Measurements from ENCODE around the gene CLMP.
"Not testable (repeated sequence)": the region's sequence is repeated elsewhere in the genome, so short reads cannot be mapped to it uniquely, and the experiment has no call there.

CLMP gene

GRCh38 chr11:123211981-123212380 is 16.9 kb upstream of the CLMP start:
- no peak overlapping the region for H3K4me3 ChIP-seq (replicated peaks; ENCODE audit: low read depth, low read length)
- DNase-seq (ENCODE audit: low read depth) = no peak
- TF ChIP-seq CTCF (IDR thresholded peaks at IDR 0.05; ENCODE audit: low read length, missing control alignments) = no peak

DNA sequence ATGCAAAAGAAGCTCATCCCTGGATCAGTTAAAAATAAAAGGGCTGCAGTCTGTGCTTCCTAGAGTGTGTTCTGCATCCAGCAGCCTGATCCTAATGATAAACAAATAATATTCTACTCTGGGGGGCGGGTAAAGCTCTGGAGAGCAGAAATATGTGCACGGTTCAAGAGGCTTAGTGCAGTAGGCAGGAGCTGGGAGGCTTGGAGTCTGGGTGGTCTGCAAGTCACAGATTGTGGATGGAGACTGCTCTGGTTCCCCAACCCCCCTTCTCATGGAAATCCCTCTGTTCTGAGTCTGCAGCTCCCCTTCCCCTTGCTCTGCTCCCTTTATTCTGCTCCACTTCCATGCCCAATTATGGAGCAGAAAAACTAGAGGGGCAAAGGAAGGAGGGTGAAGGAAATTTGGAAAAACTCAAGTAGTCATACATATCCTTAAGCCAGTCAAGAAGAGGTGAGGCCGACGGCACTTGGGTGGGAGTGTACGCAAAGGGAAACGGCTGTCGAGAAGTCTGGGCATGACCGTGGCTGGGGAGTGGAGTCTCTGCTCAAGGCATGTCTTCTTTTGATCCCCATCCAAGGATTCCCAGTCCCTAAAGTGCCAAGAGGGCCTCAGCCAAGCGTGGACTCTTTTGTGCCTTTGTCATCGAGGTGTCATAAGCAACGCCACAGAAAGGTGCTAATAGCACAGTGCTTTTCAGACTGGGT is 16.3 kb upstream of the CLMP start:
- no peak overlapping the region for H3K4me3 ChIP-seq (replicated peaks; ENCODE audit: low read depth, low read length)
- TF ChIP-seq CTCF (IDR thresholded peaks at IDR 0.05; ENCODE audit: low read length, missing control alignments) = no peak
- DNase-seq (ENCODE audit: low read depth) = no peak

DNA sequence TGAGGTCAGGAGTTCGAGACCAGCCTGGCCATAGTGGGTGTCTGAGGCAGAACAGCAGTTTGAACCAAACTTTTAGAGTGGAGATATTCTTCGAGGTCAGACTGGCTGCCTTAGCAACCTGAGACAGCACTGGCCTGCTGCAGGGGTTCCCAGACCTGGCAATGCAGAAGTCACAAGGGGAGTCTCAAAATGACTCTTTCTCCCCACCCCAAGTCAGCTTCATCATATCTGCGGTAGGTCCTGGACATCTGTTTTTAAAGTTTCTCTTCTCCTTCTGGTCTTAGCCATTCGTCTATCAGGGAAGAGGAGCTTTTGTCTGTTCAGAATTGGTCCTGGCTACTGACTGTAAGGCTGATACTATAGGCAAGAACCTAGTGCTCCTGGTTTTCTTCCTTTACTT is 14.5 kb upstream of the CLMP start:
- no peak for TF ChIP-seq CTCF (IDR thresholded peaks at IDR 0.05; ENCODE audit: low read length, missing control alignments)
- no peak for DNase-seq (ENCODE audit: low read depth)
- no peak overlapping the region for H3K4me3 ChIP-seq (replicated peaks; ENCODE audit: low read depth, low read length)

- DNase-seq (ENCODE audit: low read depth) = no peak
- H3K4me3 ChIP-seq (replicated peaks; ENCODE audit: low read depth, low read length) = no peak overlapping the region
- no peak for TF ChIP-seq CTCF (IDR thresholded peaks at IDR 0.05; ENCODE audit: low read length, missing control alignments)
These were observed 11.9 kb upstream of the CLMP start for GRCh38 chr11:123206791-123207434.

DNA sequence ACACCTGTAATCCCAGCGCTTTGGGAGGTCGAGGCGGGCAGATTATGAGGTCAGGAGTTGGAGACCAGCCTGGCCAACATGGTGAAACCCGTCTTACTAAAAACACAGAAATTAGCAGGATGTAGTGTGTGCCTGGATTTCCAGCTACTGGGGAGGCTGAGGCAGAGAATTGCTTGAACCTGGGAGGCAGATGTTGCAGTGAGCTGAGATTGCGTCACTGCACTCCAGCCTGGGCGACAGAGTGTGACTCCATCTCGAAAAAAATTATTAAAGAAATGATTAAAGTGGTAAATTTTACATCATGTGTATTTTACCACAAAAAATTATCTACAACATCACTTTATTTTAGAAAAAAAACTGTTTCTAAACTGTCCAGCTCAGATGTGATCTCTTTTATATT is 11.0 kb upstream of the CLMP start:
- not testable (repeated sequence) for H3K4me3 ChIP-seq (replicated peaks; ENCODE audit: low read depth, low read length); DNase-seq (ENCODE audit: low read depth)

- no peak for DNase-seq (ENCODE audit: low read depth)
- TF ChIP-seq CTCF (IDR thresholded peaks at IDR 0.05; ENCODE audit: low read length, missing control alignments) = no peak
- no peak overlapping the region for H3K4me3 ChIP-seq (replicated peaks; ENCODE audit: low read depth, low read length)
These were observed 8.9 kb upstream of the CLMP start for GRCh38 chr11:123203934-123204333.

GRCh38 chr11:123203471-123203870 is 8.4 kb upstream of the CLMP start:
- no peak for TF ChIP-seq CTCF (IDR thresholded peaks at IDR 0.05; ENCODE audit: low read length, missing control alignments)
- no peak overlapping the region for H3K4me3 ChIP-seq (replicated peaks; ENCODE audit: low read depth, low read length)
- no peak for DNase-seq (ENCODE audit: low read depth)

Measured in fibroblast of pulmonary artery (primary cell).